Measurements from ENCODE around the gene OLFML1.

The OLFML1 gene

DNA sequence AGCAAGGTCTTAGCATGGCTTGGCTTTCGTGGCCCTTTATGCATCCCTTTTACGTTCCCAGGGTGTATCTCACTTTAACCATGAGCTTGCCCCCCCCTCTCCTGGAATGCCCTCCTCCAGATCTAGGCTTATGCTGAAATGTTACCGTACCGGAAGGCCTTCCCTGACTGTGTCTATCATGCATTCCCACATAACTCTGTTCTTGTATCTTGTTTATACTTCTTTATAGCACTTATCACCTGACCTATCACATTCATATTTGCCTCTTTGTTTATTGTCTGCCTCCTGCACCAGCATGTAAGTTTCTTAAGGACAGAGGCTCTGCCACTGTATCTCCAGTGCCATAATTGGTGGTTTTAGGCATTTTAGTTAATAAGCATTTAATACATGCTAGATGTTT is 67.4 kb downstream of the OLFML1 start:
- no peaks in the 10 kb centered on the region for H3K9me3 ChIP-seq (ENCODE audit: insufficient read depth, low read depth, low read length)
- H3K36me3 ChIP-seq (ENCODE audit: insufficient read depth, low read depth, low read length): no peaks in the 10 kb centered on the region
- no peaks in the 10 kb centered on the region for H3K27me3 ChIP-seq (ENCODE audit: insufficient read depth, low read length)
- no peak overlapping the region for H3K9ac ChIP-seq (ENCODE audit: low read depth, low read length)
- H3K4me3 ChIP-seq (ENCODE audit: low read length): no peak overlapping the region
- no peak overlapping the region for H3K27ac ChIP-seq (ENCODE audit: low read length)
- H3K4me1 ChIP-seq (ENCODE audit: insufficient read depth, low read length): 0 out of 2 replicates have a peak, but pooled peaks cover 4% of the 10 kb centered on the region

DNA sequence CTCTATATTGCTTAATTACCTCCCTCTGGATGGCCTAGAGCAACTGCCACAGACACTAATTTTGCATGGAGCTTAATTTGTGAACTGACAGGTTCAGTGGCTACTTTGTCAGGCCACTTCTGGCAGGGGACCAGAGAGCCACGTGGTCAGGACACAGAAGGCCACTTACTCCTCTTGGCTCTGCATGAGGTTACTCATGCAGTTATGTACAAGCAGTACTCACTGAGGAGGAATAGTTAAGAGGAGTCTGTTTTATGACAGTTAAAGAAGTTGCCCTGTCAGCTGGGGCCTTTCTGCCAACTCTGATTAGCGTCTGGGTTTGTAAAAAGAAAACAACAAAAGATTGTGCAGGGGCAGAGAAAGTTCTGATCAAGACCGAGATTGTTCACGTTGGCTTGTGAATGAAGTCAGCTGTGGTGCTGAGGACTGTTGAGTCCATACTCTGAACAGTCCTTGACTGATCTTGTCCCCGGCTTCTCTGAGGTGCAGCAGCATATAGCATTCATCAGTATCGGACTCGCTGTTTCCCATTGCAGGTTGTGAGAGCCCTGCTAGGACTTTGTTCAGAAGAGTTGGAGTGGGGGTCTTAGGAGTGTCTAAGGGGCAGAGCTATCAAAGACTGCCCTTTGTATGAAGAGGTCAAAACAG is 69.9 kb downstream of the OLFML1 start:
- no peaks in the 10 kb centered on the region for H3K27me3 ChIP-seq (ENCODE audit: insufficient read depth, low read length)
- no peak overlapping the region for H3K4me3 ChIP-seq (ENCODE audit: low read length)
- H3K36me3 ChIP-seq (ENCODE audit: insufficient read depth, low read depth, low read length): no peaks in the 10 kb centered on the region
- no peaks in the 10 kb centered on the region for H3K4me1 ChIP-seq (ENCODE audit: insufficient read depth, low read length)
- H3K9me3 ChIP-seq (ENCODE audit: insufficient read depth, low read depth, low read length): no peaks in the 10 kb centered on the region
- H3K27ac ChIP-seq (ENCODE audit: low read length): no peak overlapping the region
- H3K9ac ChIP-seq (ENCODE audit: low read depth, low read length): no peak overlapping the region

DNA sequence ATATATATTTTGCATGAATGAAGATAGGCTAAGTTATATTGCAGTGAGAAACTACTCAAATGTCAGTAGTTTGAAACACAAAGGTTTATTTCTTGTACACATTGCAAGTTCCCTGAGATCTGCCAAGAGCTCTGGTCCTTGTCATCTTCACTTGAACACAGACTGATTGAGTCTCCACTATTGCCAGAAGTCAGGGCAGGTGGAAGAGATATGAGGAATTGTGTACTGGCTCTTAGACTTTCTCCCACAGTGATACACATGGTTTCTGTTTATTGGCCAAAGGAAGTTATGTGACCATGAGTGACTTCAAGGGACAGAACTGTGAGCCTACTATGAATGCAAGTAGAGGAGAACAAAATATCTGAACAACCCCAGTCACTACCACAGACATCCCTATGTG is 72.7 kb downstream of the OLFML1 start:
- Histone ChIP-seq H3K36me3 (ENCODE audit: insufficient read depth, low read depth, low read length) (no peaks in the 10 kb centered on the region), H3K4me1 (ENCODE audit: insufficient read depth, low read length) (no peaks in the 10 kb centered on the region; the same call in 1 of the 2 replicates), H3K27me3 (ENCODE audit: insufficient read depth, low read length) (no peaks in the 10 kb centered on the region), H3K27ac (ENCODE audit: low read length) (no peak overlapping the region), H3K9ac (ENCODE audit: low read depth, low read length) (no peak overlapping the region), H3K4me3 (ENCODE audit: low read length) (no peak overlapping the region), H3K9me3 (ENCODE audit: insufficient read depth, low read depth, low read length) (no peaks in the 10 kb centered on the region)

DNA sequence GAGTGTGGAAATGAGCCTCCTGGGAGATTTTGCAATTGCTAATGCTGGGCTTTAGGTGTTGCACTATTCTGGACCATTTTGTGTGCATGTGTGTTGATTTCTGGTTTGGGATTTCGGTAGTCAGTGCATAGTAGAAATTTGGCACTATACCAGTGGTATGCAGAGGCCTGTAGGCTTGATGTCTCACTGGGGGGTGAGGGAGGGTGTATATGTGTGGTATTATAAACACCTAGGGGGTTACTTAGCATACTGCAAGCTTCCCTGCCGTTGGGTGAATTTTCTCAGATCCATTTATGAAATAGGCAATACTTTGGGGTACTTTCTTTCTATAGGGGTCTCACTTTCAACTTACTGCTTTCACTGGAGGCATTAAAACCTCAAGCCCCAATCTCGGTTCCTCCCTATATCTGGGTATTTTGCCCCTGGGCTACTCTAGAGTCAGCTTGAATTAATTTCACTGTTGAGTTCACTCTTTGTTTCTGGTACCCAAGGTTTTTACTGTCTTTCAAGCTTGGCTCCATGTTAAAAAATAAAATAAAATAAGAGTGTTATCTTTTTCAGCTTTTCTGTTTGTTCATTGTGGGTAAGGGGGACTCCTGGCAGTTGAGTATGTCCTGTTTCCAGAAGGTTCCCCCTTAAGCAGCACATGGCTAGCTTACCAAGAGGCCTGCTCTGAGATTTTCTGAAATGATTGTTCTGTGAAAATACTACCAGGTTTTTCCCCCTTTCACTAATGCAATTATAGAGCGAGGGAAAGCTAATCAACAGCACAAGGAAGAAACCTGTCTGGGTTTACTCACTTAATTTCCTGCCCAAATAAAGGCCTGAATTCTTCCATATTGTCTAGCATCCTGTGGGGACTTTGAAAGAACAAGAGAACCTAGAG is 74.3 kb downstream of the OLFML1 start:
- Histone ChIP-seq H3K4me1 (ENCODE audit: insufficient read depth, low read length) (peaks cover 4% of the 10 kb centered on the region; the same call in 1 of the 2 replicates), H3K36me3 (ENCODE audit: insufficient read depth, low read depth, low read length) (no peaks in the 10 kb centered on the region), H3K9me3 (ENCODE audit: insufficient read depth, low read depth, low read length) (no peaks in the 10 kb centered on the region), H3K27ac (ENCODE audit: low read length) (no peak overlapping the region), H3K4me3 (ENCODE audit: low read length) (no peak overlapping the region), H3K9ac (ENCODE audit: low read depth, low read length) (no peak overlapping the region), H3K27me3 (ENCODE audit: insufficient read depth, low read length) (no peaks in the 10 kb centered on the region)
